ENCODE data around the gene SEMA5A.

Gene SEMA5A

GRCh38 chr5:9301200-9301599 is 244.7 kb downstream of the SEMA5A start:
- no peaks in the 10 kb centered on the region for H3K27me3 ChIP-seq (ENCODE audit: insufficient read depth, low read length)
- H3K4me1 ChIP-seq (ENCODE audit: insufficient read depth, low read length): no peaks in the 10 kb centered on the region
- no peak overlapping the region for H3K27ac ChIP-seq (ENCODE audit: low read length)
- H3K36me3 ChIP-seq (ENCODE audit: insufficient read depth, low read depth, low read length): no peaks in the 10 kb centered on the region
- H3K9ac ChIP-seq (ENCODE audit: low read depth, low read length): no peak overlapping the region
- no peaks in the 10 kb centered on the region for H3K9me3 ChIP-seq (ENCODE audit: insufficient read depth, low read depth, low read length)
- no peak overlapping the region for H3K4me3 ChIP-seq (ENCODE audit: low read length)

- Histone ChIP-seq H3K9me3 (ENCODE audit: insufficient read depth, low read depth, low read length) (no peaks in the 10 kb centered on the region), H3K36me3 (ENCODE audit: insufficient read depth, low read depth, low read length) (no peaks in the 10 kb centered on the region), H3K27ac (ENCODE audit: low read length) (no peak overlapping the region), H3K4me1 (ENCODE audit: insufficient read depth, low read length) (peaks cover 7% of the 10 kb centered on the region; the same call in 1 of the 2 replicates), H3K9ac (ENCODE audit: low read depth, low read length) (no peak overlapping the region), H3K4me3 (ENCODE audit: low read length) (no peak overlapping the region), H3K27me3 (ENCODE audit: insufficient read depth, low read length) (no peaks in the 10 kb centered on the region)
Measured at GRCh38 chr5:9297134-9297533, 248.7 kb downstream of the SEMA5A start.

- Histone ChIP-seq H3K27me3 (ENCODE audit: insufficient read depth, low read length) (no peaks in the 10 kb centered on the region), H3K36me3 (ENCODE audit: insufficient read depth, low read depth, low read length) (no peaks in the 10 kb centered on the region), H3K4me1 (ENCODE audit: insufficient read depth, low read length) (peaks cover 7% of the 10 kb centered on the region; the same call in 1 of the 2 replicates), H3K4me3 (ENCODE audit: low read length) (0 out of 2 replicates have a peak overlapping the region, but pooled peaks have one; percentile 20), H3K27ac (ENCODE audit: low read length) (no peak overlapping the region), H3K9me3 (ENCODE audit: insufficient read depth, low read depth, low read length) (no peaks in the 10 kb centered on the region), H3K9ac (ENCODE audit: low read depth, low read length) (0 out of 2 replicates have a peak overlapping the region, but pooled peaks have one; percentile 2)
Measured at GRCh38 chr5:9295466-9295801, 250.4 kb downstream of the SEMA5A start.

GRCh38 chr5:9294793-9295465 is 250.9 kb downstream of the SEMA5A start:
- Histone ChIP-seq H3K36me3 (ENCODE audit: insufficient read depth, low read depth, low read length) (no peaks in the 10 kb centered on the region), H3K9me3 (ENCODE audit: insufficient read depth, low read depth, low read length) (no peaks in the 10 kb centered on the region), H3K27ac (ENCODE audit: low read length) (no peak overlapping the region), H3K9ac (ENCODE audit: low read depth, low read length) (no peak overlapping the region), H3K4me1 (ENCODE audit: insufficient read depth, low read length) (peaks cover 7% of the 10 kb centered on the region; the same call in 1 of the 2 replicates), H3K27me3 (ENCODE audit: insufficient read depth, low read length) (no peaks in the 10 kb centered on the region), H3K4me3 (ENCODE audit: low read length) (0 out of 2 replicates have a peak overlapping the region, but pooled peaks have one; percentile 20)

GRCh38 chr5:9288234-9288633 is 257.6 kb downstream of the SEMA5A start:
- Histone ChIP-seq H3K9ac (ENCODE audit: low read depth, low read length) (no peak overlapping the region), H3K4me3 (ENCODE audit: low read length) (no peak overlapping the region), H3K27ac (ENCODE audit: low read length) (no peak overlapping the region), H3K27me3 (ENCODE audit: insufficient read depth, low read length) (no peaks in the 10 kb centered on the region), H3K4me1 (ENCODE audit: insufficient read depth, low read length) (no peaks in the 10 kb centered on the region), H3K9me3 (ENCODE audit: insufficient read depth, low read depth, low read length) (no peaks in the 10 kb centered on the region), H3K36me3 (ENCODE audit: insufficient read depth, low read depth, low read length) (no peaks in the 10 kb centered on the region)

- H3K36me3 ChIP-seq (ENCODE audit: insufficient read depth, low read depth, low read length): no peaks in the 10 kb centered on the region
- no peaks in the 10 kb centered on the region for H3K27me3 ChIP-seq (ENCODE audit: insufficient read depth, low read length)
- H3K4me1 ChIP-seq (ENCODE audit: insufficient read depth, low read length): no peaks in the 10 kb centered on the region
- H3K9ac ChIP-seq (ENCODE audit: low read depth, low read length): no peak overlapping the region
- H3K27ac ChIP-seq (ENCODE audit: low read length): no peak overlapping the region
- no peaks in the 10 kb centered on the region for H3K9me3 ChIP-seq (ENCODE audit: insufficient read depth, low read depth, low read length)
- no peak overlapping the region for H3K4me3 ChIP-seq (ENCODE audit: low read length)
Measured at GRCh38 chr5:9284781-9285307, 261.0 kb downstream of the SEMA5A start.

- Histone ChIP-seq H3K27ac (ENCODE audit: low read length) (no peak overlapping the region), H3K9ac (ENCODE audit: low read depth, low read length) (no peak overlapping the region), H3K9me3 (ENCODE audit: insufficient read depth, low read depth, low read length) (no peaks in the 10 kb centered on the region), H3K27me3 (ENCODE audit: insufficient read depth, low read length) (no peaks in the 10 kb centered on the region), H3K36me3 (ENCODE audit: insufficient read depth, low read depth, low read length) (no peaks in the 10 kb centered on the region), H3K4me3 (ENCODE audit: low read length) (no peak overlapping the region), H3K4me1 (ENCODE audit: insufficient read depth, low read length) (no peaks in the 10 kb centered on the region)
Measured at GRCh38 chr5:9284272-9284671, 261.6 kb downstream of the SEMA5A start.

- Histone ChIP-seq H3K4me1 (ENCODE audit: insufficient read depth, low read length) (no peaks in the 10 kb centered on the region), H3K36me3 (ENCODE audit: insufficient read depth, low read depth, low read length) (no peaks in the 10 kb centered on the region), H3K27ac (ENCODE audit: low read length) (no peak overlapping the region)
Measured at GRCh38 chr5:9283473-9283872, 262.4 kb downstream of the SEMA5A start.

GRCh38 chr5:9283021-9283420 is 262.9 kb downstream of the SEMA5A start:
- Histone ChIP-seq H3K4me1 (ENCODE audit: insufficient read depth, low read length) (no peaks in the 10 kb centered on the region), H3K9ac (ENCODE audit: low read depth, low read length) (no peak overlapping the region), H3K36me3 (ENCODE audit: insufficient read depth, low read depth, low read length) (no peaks in the 10 kb centered on the region), H3K27ac (ENCODE audit: low read length) (no peak overlapping the region), H3K9me3 (ENCODE audit: insufficient read depth, low read depth, low read length) (peaks cover 10% of the 10 kb centered on the region; the same call in 1 of the 2 replicates), H3K27me3 (ENCODE audit: insufficient read depth, low read length) (no peaks in the 10 kb centered on the region), H3K4me3 (ENCODE audit: low read length) (no peak overlapping the region)

More at GRCh38 chr5:9283473-9283872, 262.4 kb downstream of the SEMA5A start:
- Histone ChIP-seq H3K9ac (ENCODE audit: low read depth, low read length) (no peak overlapping the region), H3K27me3 (ENCODE audit: insufficient read depth, low read length) (no peaks in the 10 kb centered on the region), H3K9me3 (ENCODE audit: insufficient read depth, low read depth, low read length) (peaks cover 5% of the 10 kb centered on the region; the same call in 1 of the 2 replicates), H3K4me3 (ENCODE audit: low read length) (no peak overlapping the region)

GRCh38 chr5:9282211-9282610 is 263.7 kb downstream of the SEMA5A start:
- Histone ChIP-seq H3K27me3 (ENCODE audit: insufficient read depth, low read length) (no peaks in the 10 kb centered on the region), H3K27ac (ENCODE audit: low read length) (no peak overlapping the region), H3K9ac (ENCODE audit: low read depth, low read length) (no peak overlapping the region), H3K4me3 (ENCODE audit: low read length) (no peak overlapping the region), H3K9me3 (ENCODE audit: insufficient read depth, low read depth, low read length) (peaks cover 16% of the 10 kb centered on the region; the same call in 1 of the 2 replicates), H3K4me1 (ENCODE audit: insufficient read depth, low read length) (no peaks in the 10 kb centered on the region), H3K36me3 (ENCODE audit: insufficient read depth, low read depth, low read length) (no peaks in the 10 kb centered on the region)

GRCh38 chr5:9279774-9280173 is 266.1 kb downstream of the SEMA5A start:
- Histone ChIP-seq H3K27ac (ENCODE audit: low read length) (no peak overlapping the region), H3K9ac (ENCODE audit: low read depth, low read length) (no peak overlapping the region), H3K4me1 (ENCODE audit: insufficient read depth, low read length) (no peaks in the 10 kb centered on the region), H3K4me3 (ENCODE audit: low read length) (no peak overlapping the region), H3K36me3 (ENCODE audit: insufficient read depth, low read depth, low read length) (no peaks in the 10 kb centered on the region), H3K27me3 (ENCODE audit: insufficient read depth, low read length) (no peaks in the 10 kb centered on the region), H3K9me3 (ENCODE audit: insufficient read depth, low read depth, low read length) (peaks cover 16% of the 10 kb centered on the region; the same call in 1 of the 2 replicates)

- Histone ChIP-seq H3K4me1 (ENCODE audit: insufficient read depth, low read length) (no peaks in the 10 kb centered on the region), H3K36me3 (ENCODE audit: insufficient read depth, low read depth, low read length) (no peaks in the 10 kb centered on the region), H3K9me3 (ENCODE audit: insufficient read depth, low read depth, low read length) (peaks cover 16% of the 10 kb centered on the region; the same call in 1 of the 2 replicates), H3K9ac (ENCODE audit: low read depth, low read length) (no peak overlapping the region), H3K4me3 (ENCODE audit: low read length) (no peak overlapping the region), H3K27me3 (ENCODE audit: insufficient read depth, low read length) (no peaks in the 10 kb centered on the region), H3K27ac (ENCODE audit: low read length) (no peak overlapping the region)
Measured at GRCh38 chr5:9278921-9279603, 266.8 kb downstream of the SEMA5A start.
